Vagina (tissue), 2 donors: ENCODE results near the gene VTI1A. TPM values are rescaled to one million over a fixed set of nuclear protein-coding genes. Genes with fewer than 3 reads are reported as not detected.

ENCODE experiments used
- DNase-seq, 2 donors: peaks; one replicate each; pipeline ENCODE4 v3.0.0-alpha.2; 2017; ENCODE audit errors: extremely low spot score in 2 of 2
- H3K27ac ChIP-seq: fragments of 200-600 bp; sonication (generic); one replicate; pipeline ENCODE4 v1.5.1; 2019
- H3K27me3 ChIP-seq: fragments of 200-600 bp; sonication (generic); one replicate; pipeline ENCODE4 v1.5.1; 2019
- H3K36me3 ChIP-seq, 2 donors: fragments of 200-600 bp; sonication (generic); one replicate each; pipeline ENCODE4 v1.5.1; 2017 to 2019
- H3K4me1 ChIP-seq: fragments of 200-600 bp; sonication (generic); one replicate; pipeline ENCODE4 v1.5.1; 2019
- H3K4me3 ChIP-seq, 2 donors: fragments of 200-600 bp; sonication (generic); 1 replicate in 1 of 2; 2 replicates in 1 of 2; pipeline ENCODE4 v1.5.1; 2016 to 2019
- H3K9me3 ChIP-seq: fragments of 200-600 bp; sonication (generic); one replicate; pipeline ENCODE4 v1.5.1; 2019
- CTCF ChIP-seq, 3 experiments: fragments of 450-650 bp in 2 of 3; fragments of 200-600 bp in 1 of 3; sonication (generic) in 1 of 3; IDR thresholded peaks; one replicate each; pipeline ENCODE4 v1.5.1; 2017 to 2019; ENCODE audit warnings: antibody characterized with exemption in 3 of 3, mild to moderate bottlenecking in 2 of 3, moderate library complexity in 2 of 3
- POLR2A ChIP-seq, 2 donors: fragments of 450-650 bp; IDR thresholded peaks; one replicate each; pipeline ENCODE4 v1.6.1; 2017; ENCODE audit warnings: antibody characterized with exemption in 2 of 2, mild to moderate bottlenecking in 2 of 2, moderate library complexity in 2 of 2
- POLR2AphosphoS5 ChIP-seq, 2 donors: sonication (generic); formaldehyde crosslinking; IDR thresholded peaks; one replicate each; pipeline ENCODE4 v1.9.0; 2017; ENCODE audit warnings: antibody characterized with exemption in 2 of 2, mild to moderate bottlenecking in 2 of 2, low read depth in 1 of 2; ENCODE audit not compliant: insufficient read depth in 1 of 2
- intact Hi-C: fragments of 100-400 bp; cut with DNase I; formaldehyde crosslinking; loops from one replicate; pipeline ENCODE4 v1.15.1; 2023
- total RNA-seq: library from RNA; depleted of rRNA; stranded (reverse); fragments of >200 nt; gene quantifications from one replicate; pipeline ENCODE4 v1.2.3, GENCODE V29; 2016

VTI1A gene
- total RNA-seq, 1 donor from 2014 or later, result 49.1 TPM

- TF ChIP-seq CTCF (IDR thresholded peaks at IDR 0.05) (no peak), POLR2AphosphoS5 (IDR thresholded peaks at IDR 0.05; ENCODE audit: insufficient read depth in 1 of 2, low read depth in 1 of 2) (no peak), POLR2A (IDR thresholded peaks at IDR 0.05) (no peak)
- Histone ChIP-seq H3K27me3 (no peaks in the 10 kb centered on the region), H3K4me1 (peaks cover 6% of the 10 kb centered on the region), H3K4me3 (no peak overlapping the region), H3K9me3 (no peaks in the 10 kb centered on the region), H3K27ac (no peak overlapping the region), H3K36me3 (no peaks in the 10 kb centered on the region)
- intact Hi-C loops, result no loop called here
- DNase-seq, result no peak
These were observed 294.9 kb downstream of the VTI1A start for GRCh38 chr10:112741830-112742402.

GRCh38 chr10:112744181-112745096 lies 297.4 kb downstream of the VTI1A start:
- DNase-seq, result no peak
- H3K27me3 ChIP-seq, result no peaks in the 10 kb centered on the region
- intact Hi-C loops, result no loop called here
- H3K4me1 ChIP-seq, result peaks cover 6% of the 10 kb centered on the region
- H3K9me3 ChIP-seq, result no peaks in the 10 kb centered on the region
- no peak overlapping the region for H3K27ac ChIP-seq
- H3K4me3 ChIP-seq, result no peak overlapping the region
- no peaks in the 10 kb centered on the region for H3K36me3 ChIP-seq
- TF ChIP-seq CTCF (IDR thresholded peaks at IDR 0.05) (no peak), POLR2AphosphoS5 (IDR thresholded peaks at IDR 0.05; ENCODE audit: insufficient read depth in 1 of 2, low read depth in 1 of 2) (no peak), POLR2A (IDR thresholded peaks at IDR 0.05) (no peak)

GRCh38 chr10:112746329-112746728 lies 299.3 kb downstream of the VTI1A start:
- no peaks in the 10 kb centered on the region for H3K9me3 ChIP-seq
- no peak overlapping the region for H3K27ac ChIP-seq
- no peaks in the 10 kb centered on the region for H3K27me3 ChIP-seq
- no peak for DNase-seq
- H3K4me1 ChIP-seq, result peaks cover 6% of the 10 kb centered on the region
- intact Hi-C loops, result no loop called here
- H3K36me3 ChIP-seq, result no peaks in the 10 kb centered on the region
- H3K4me3 ChIP-seq, result no peak overlapping the region
- no peak for TF ChIP-seq POLR2AphosphoS5 (IDR thresholded peaks at IDR 0.05; ENCODE audit: insufficient read depth in 1 of 2, low read depth in 1 of 2)
- no peak for TF ChIP-seq CTCF (IDR thresholded peaks at IDR 0.05)
- no peak for TF ChIP-seq POLR2A (IDR thresholded peaks at IDR 0.05)

GRCh38 chr10:112750427-112751167 lies 303.6 kb downstream of the VTI1A start:
- no peaks in the 10 kb centered on the region for H3K36me3 ChIP-seq
- DNase-seq, result no peak
- intact Hi-C loops, result no loop called here
- H3K4me3 ChIP-seq, result no peak overlapping the region
- H3K27ac ChIP-seq, result no peak overlapping the region
- H3K27me3 ChIP-seq, result no peaks in the 10 kb centered on the region
- no peaks in the 10 kb centered on the region for H3K4me1 ChIP-seq
- no peaks in the 10 kb centered on the region for H3K9me3 ChIP-seq
- TF ChIP-seq POLR2AphosphoS5 (IDR thresholded peaks at IDR 0.05; ENCODE audit: insufficient read depth in 1 of 2, low read depth in 1 of 2), result no peak
- no peak for TF ChIP-seq CTCF (IDR thresholded peaks at IDR 0.05)
- no peak for TF ChIP-seq POLR2A (IDR thresholded peaks at IDR 0.05)
